Activated T-cell treated with anti-CD3 and anti-CD28 coated beads, Interleukin-2, amount 50 U/mL, for 4 hours (primary cell): Measurements from ENCODE around the gene NLRP3. TPM values are rescaled to one million over a fixed set of nuclear protein-coding genes. Genes with fewer than 3 reads are reported as not detected.

Source experiments
- ATAC-seq, 2 donors: fragments of 200-7000 bp; cut with Tn5 transposase; one replicate each; pipeline ENCODE4 v1.10.0; 2021
- DNase-seq: peaks from one replicate; pipeline ENCODE4 v3.0.0-alpha.2; 2020
- H3K27me3 Mint-ChIP-seq: one replicate; pipeline ENCODE4 v1.8.0; 2021; ENCODE audit warnings: low read depth, mixed read lengths
- H3K36me3 Mint-ChIP-seq: one replicate; pipeline ENCODE4 v1.8.0; 2022; ENCODE audit warnings: mixed read lengths; ENCODE audit not compliant: insufficient read depth
- H3K4me1 Mint-ChIP-seq: one replicate; pipeline ENCODE4 v1.8.0; 2021; ENCODE audit warnings: low read depth, mixed read lengths
- H3K4me3 Mint-ChIP-seq: one replicate; pipeline ENCODE4 v1.8.0; 2021; ENCODE audit warnings: mild to moderate bottlenecking, moderate library complexity, mixed read lengths
- H3K9me3 Mint-ChIP-seq: one replicate; pipeline ENCODE4 v1.8.0; 2021; ENCODE audit warnings: mixed read lengths
- total RNA-seq, 3 donors: library from RNA; stranded (reverse); gene quantifications; one replicate each; pipeline ENCODE4 v1.2.1, GENCODE V29; 2021

NLRP3 gene
- total RNA-seq, 3 donors from 2014 or later = 4.1 to 5.4 (median 4.2) TPM

- Mint-ChIP-seq H3K27me3 (no peaks in the 10 kb centered on the region), H3K9me3 (no peaks in the 10 kb centered on the region), H3K36me3 (no peaks in the 10 kb centered on the region), H3K4me1 (peaks cover 46% of the 10 kb centered on the region), H3K4me3 (peak overlapping the region; percentile 61)
- peak; percentile 65 for DNase-seq
- peak; percentile 77 to 83 for ATAC-seq
Measured at GRCh38 chr1:247407180-247407616, 8.8 kb upstream of the NLRP3 start.

- no peaks in the 10 kb centered on the region for H3K9me3 Mint-ChIP-seq
- peaks cover 46% of the 10 kb centered on the region for H3K4me1 Mint-ChIP-seq
- no peaks in the 10 kb centered on the region for H3K27me3 Mint-ChIP-seq
- H3K36me3 Mint-ChIP-seq = no peaks in the 10 kb centered on the region
- peak overlapping the region; percentile 65 for H3K4me3 Mint-ChIP-seq
- no peak for DNase-seq
- ATAC-seq = no peak
Measured at GRCh38 chr1:247408100-247408499, 7.9 kb upstream of the NLRP3 start.

GRCh38 chr1:247409869-247410544 is 6.0 kb upstream of the NLRP3 start:
- ATAC-seq = peak; percentile 79 to 81
- Mint-ChIP-seq H3K4me3 (peak overlapping the region; percentile 54), H3K4me1 (peaks cover 49% of the 10 kb centered on the region), H3K36me3 (no peaks in the 10 kb centered on the region), H3K9me3 (no peaks in the 10 kb centered on the region), H3K27me3 (no peaks in the 10 kb centered on the region)
- DNase-seq = peak; percentile 20

GRCh38 chr1:247411621-247412327 is 4.2 kb upstream of the NLRP3 start:
- no peaks in the 10 kb centered on the region for H3K36me3 Mint-ChIP-seq
- H3K9me3 Mint-ChIP-seq = no peaks in the 10 kb centered on the region
- H3K4me1 Mint-ChIP-seq = peaks cover 59% of the 10 kb centered on the region
- H3K27me3 Mint-ChIP-seq = no peaks in the 10 kb centered on the region
- no peak for ATAC-seq
- no peak for DNase-seq
- no peak overlapping the region for H3K4me3 Mint-ChIP-seq

- no peaks in the 10 kb centered on the region for H3K9me3 Mint-ChIP-seq
- DNase-seq (no peak), ATAC-seq (no peak)
- peak overlapping the region; percentile 48 for H3K4me3 Mint-ChIP-seq
- H3K36me3 Mint-ChIP-seq = peaks cover 14% of the 10 kb centered on the region
- no peaks in the 10 kb centered on the region for H3K27me3 Mint-ChIP-seq
- H3K4me1 Mint-ChIP-seq = peaks cover 64% of the 10 kb centered on the region
Measured at GRCh38 chr1:247417831-247418230, 1.9 kb downstream of the NLRP3 start.

- Mint-ChIP-seq H3K4me3 (peak overlapping the region; percentile 17), H3K9me3 (no peaks in the 10 kb centered on the region), H3K4me1 (peaks cover 64% of the 10 kb centered on the region), H3K36me3 (peaks cover 25% of the 10 kb centered on the region), H3K27me3 (no peaks in the 10 kb centered on the region)
- ATAC-seq = no peak
- no peak for DNase-seq
Measured at GRCh38 chr1:247419336-247419735, 3.4 kb downstream of the NLRP3 start.

- H3K27me3 Mint-ChIP-seq = no peaks in the 10 kb centered on the region
- H3K36me3 Mint-ChIP-seq = peaks cover 40% of the 10 kb centered on the region
- DNase-seq (peak; percentile 14), ATAC-seq (peak; percentile 81 to 95)
- H3K4me3 Mint-ChIP-seq = no peak overlapping the region
- H3K4me1 Mint-ChIP-seq = peaks cover 50% of the 10 kb centered on the region
- H3K9me3 Mint-ChIP-seq = no peaks in the 10 kb centered on the region
Measured at GRCh38 chr1:247421074-247421473, 5.1 kb downstream of the NLRP3 start.

GRCh38 chr1:247429496-247429895 is 13.5 kb downstream of the NLRP3 start:
- no peaks in the 10 kb centered on the region for H3K9me3 Mint-ChIP-seq
- H3K36me3 Mint-ChIP-seq = peaks cover 33% of the 10 kb centered on the region
- H3K27me3 Mint-ChIP-seq = no peaks in the 10 kb centered on the region
- DNase-seq = no peak
- H3K4me1 Mint-ChIP-seq = no peaks in the 10 kb centered on the region
- H3K4me3 Mint-ChIP-seq = no peak overlapping the region
- no peak for ATAC-seq

GRCh38 chr1:247430434-247430833 is 14.5 kb downstream of the NLRP3 start:
- Mint-ChIP-seq H3K4me1 (no peaks in the 10 kb centered on the region), H3K9me3 (no peaks in the 10 kb centered on the region), H3K36me3 (peaks cover 29% of the 10 kb centered on the region), H3K27me3 (no peaks in the 10 kb centered on the region), H3K4me3 (no peak overlapping the region)
- ATAC-seq = no peak
- no peak for DNase-seq

- H3K36me3 Mint-ChIP-seq = peaks cover 30% of the 10 kb centered on the region
- ATAC-seq = no peak
- H3K27me3 Mint-ChIP-seq = no peaks in the 10 kb centered on the region
- no peaks in the 10 kb centered on the region for H3K4me1 Mint-ChIP-seq
- no peak overlapping the region for H3K4me3 Mint-ChIP-seq
- DNase-seq = no peak
- no peaks in the 10 kb centered on the region for H3K9me3 Mint-ChIP-seq
Measured at GRCh38 chr1:247431643-247432042, 15.7 kb downstream of the NLRP3 start.

- DNase-seq (no peak), ATAC-seq (no peak)
- Mint-ChIP-seq H3K36me3 (peaks cover 39% of the 10 kb centered on the region), H3K4me3 (no peak overlapping the region), H3K4me1 (peaks cover 4% of the 10 kb centered on the region), H3K27me3 (no peaks in the 10 kb centered on the region), H3K9me3 (no peaks in the 10 kb centered on the region)
Measured at GRCh38 chr1:247434005-247434404, 18.0 kb downstream of the NLRP3 start.

GRCh38 chr1:247435030-247435758 is 19.2 kb downstream of the NLRP3 start:
- no peak overlapping the region for H3K4me3 Mint-ChIP-seq
- DNase-seq = no peak
- no peaks in the 10 kb centered on the region for H3K27me3 Mint-ChIP-seq
- no peak for ATAC-seq
- H3K9me3 Mint-ChIP-seq = no peaks in the 10 kb centered on the region
- peaks cover 45% of the 10 kb centered on the region for H3K36me3 Mint-ChIP-seq
- peaks cover 6% of the 10 kb centered on the region for H3K4me1 Mint-ChIP-seq

GRCh38 chr1:247435759-247436147 is 19.8 kb downstream of the NLRP3 start:
- no peak for DNase-seq
- no peaks in the 10 kb centered on the region for H3K9me3 Mint-ChIP-seq
- no peak for ATAC-seq
- H3K4me1 Mint-ChIP-seq = peaks cover 10% of the 10 kb centered on the region
- no peaks in the 10 kb centered on the region for H3K27me3 Mint-ChIP-seq
- H3K4me3 Mint-ChIP-seq = no peak overlapping the region
- H3K36me3 Mint-ChIP-seq = peaks cover 47% of the 10 kb centered on the region

GRCh38 chr1:247437551-247438505 is 21.9 kb downstream of the NLRP3 start:
- H3K4me1 Mint-ChIP-seq = peaks cover 11% of the 10 kb centered on the region
- DNase-seq = no peak
- no peak for ATAC-seq
- no peaks in the 10 kb centered on the region for H3K27me3 Mint-ChIP-seq
- H3K4me3 Mint-ChIP-seq = no peak overlapping the region
- H3K9me3 Mint-ChIP-seq = no peaks in the 10 kb centered on the region
- peaks cover 38% of the 10 kb centered on the region for H3K36me3 Mint-ChIP-seq
